ENCODE data around the gene SPARC.

DNA sequence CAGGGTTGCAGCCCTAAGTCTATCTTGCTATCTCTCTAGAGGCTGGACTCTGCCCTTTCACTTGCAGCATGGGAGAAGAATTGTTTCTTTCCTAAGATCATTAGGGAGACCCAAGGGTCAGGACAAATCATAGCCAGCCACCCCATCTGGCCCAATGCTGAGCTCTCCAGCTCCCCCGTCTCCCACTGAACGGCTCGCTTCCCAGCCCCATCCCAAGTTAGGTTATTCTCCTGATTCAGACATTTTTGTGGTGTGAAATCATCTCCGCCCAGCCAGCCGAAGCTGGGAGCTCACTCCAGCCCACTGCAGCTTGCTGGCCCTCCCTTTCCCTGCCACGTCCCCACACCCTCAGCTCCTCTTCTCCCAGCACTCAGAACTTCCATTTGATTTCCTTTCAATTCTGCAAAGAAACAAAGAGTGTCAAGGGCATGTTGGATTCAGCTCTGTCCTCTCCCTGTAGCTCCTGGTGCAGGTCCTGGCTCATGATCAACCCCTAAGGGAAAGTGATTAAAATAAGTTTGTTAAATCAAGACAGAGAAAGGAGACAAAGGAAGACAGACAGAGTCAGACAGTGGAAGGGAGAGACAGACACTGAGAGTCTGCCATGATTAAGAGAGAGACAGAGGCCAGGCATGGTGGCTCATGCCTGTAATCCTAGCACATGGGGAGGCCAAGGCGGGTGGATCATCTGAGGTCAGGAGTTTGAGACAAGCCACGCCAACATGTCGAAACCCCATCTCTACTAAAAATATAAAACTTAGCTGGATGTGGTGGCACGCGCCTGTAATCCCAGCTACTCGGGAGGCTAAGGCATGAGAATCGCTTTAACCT, 12.6 kb upstream of the SPARC start:
- TF ChIP-seq ZNF263 (CRISPR knock-in tag; IDR thresholded peaks at IDR 0.05; ENCODE audit: low read depth) (no peak), KAT7 (CRISPR knock-in tag; IDR thresholded peaks at IDR 0.05; ENCODE audit: borderline replicate concordance) (no peak), GABPB1 (CRISPR knock-in tag; IDR thresholded peaks at IDR 0.05) (no peak), ZNF232 (CRISPR knock-in tag; IDR thresholded peaks at IDR 0.05) (no peak), ESRRA (CRISPR knock-in tag; IDR thresholded peaks at IDR 0.05; ENCODE audit: borderline replicate concordance) (no peak)
- TF ChIP-seq, protein P1, sequence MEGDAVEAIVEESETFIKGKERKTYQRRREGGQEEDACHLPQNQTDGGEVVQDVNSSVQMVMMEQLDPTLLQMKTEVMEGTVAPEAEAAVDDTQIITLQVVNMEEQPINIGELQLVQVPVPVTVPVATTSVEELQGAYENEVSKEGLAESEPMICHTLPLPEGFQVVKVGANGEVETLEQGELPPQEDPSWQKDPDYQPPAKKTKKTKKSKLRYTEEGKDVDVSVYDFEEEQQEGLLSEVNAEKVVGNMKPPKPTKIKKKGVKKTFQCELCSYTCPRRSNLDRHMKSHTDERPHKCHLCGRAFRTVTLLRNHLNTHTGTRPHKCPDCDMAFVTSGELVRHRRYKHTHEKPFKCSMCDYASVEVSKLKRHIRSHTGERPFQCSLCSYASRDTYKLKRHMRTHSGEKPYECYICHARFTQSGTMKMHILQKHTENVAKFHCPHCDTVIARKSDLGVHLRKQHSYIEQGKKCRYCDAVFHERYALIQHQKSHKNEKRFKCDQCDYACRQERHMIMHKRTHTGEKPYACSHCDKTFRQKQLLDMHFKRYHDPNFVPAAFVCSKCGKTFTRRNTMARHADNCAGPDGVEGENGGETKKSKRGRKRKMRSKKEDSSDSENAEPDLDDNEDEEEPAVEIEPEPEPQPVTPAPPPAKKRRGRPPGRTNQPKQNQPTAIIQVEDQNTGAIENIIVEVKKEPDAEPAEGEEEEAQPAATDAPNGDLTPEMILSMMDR (IDR thresholded peaks at IDR 0.05), result no peak
